GM12891 (cell line): ENCODE measurements around the gene EPAS1.

Experiments used
- POLR2A ChIP-seq: IDR thresholded peaks from 2 replicates; pipeline ENCODE4 v1.6.1; 2011; ENCODE audit warnings: low read depth, low read length, control low read depth
- POLR2AphosphoS5 ChIP-seq: IDR thresholded peaks from 2 replicates; pipeline ENCODE4 v1.6.1; 2011; ENCODE audit warnings: low read depth, low read length, control low read depth
- POU2F2 ChIP-seq: IDR thresholded peaks from 2 replicates; pipeline ENCODE4 v1.6.1; 2011; ENCODE audit warnings: low read depth, mild to moderate bottlenecking, control low read depth, low read length, moderate library complexity
- TAF1 ChIP-seq: IDR thresholded peaks from 2 replicates; pipeline ENCODE4 v1.6.1; 2011; ENCODE audit warnings: low read depth, low read length, control low read depth

DNA sequence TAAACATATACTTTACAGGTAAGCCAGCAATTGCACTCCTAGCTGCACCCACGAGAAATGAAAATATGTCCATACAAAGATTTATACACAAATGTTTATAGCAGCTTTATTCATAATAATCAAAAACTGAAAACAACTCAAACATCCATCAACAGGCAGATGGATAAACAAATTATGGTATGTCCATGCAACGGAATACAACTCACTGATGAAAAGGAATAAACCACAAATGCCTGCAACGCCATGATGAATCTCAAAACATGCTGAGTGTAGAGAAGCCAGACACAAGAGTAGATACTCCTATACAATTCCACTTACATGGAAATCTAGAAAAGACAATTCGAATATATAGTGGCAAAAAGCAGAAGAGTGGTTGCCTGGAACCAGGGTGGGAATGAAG is 76.0 kb downstream of the EPAS1 start:
- TF ChIP-seq POLR2AphosphoS5 = no peak
- TF ChIP-seq POLR2A = no peak
- TF ChIP-seq POU2F2 = no peak
- no peak for TF ChIP-seq TAF1
